Ascending aorta (tissue), 2 donors: Measurements from ENCODE around the gene ATP5F1D. TPM values are rescaled to one million over a fixed set of nuclear protein-coding genes. Genes with fewer than 3 reads are reported as not detected.

Experiments
- DNase-seq, 2 donors: peaks; one replicate each; pipeline ENCODE4 v3.0.0-alpha.2; 2019; ENCODE audit warnings: low spot score in 2 of 2
- H3K27ac ChIP-seq, 2 donors: fragments of 200-600 bp; sonication (generic); one replicate each; pipeline ENCODE4 v1.5.1; 2016 to 2017; ENCODE audit warnings: mild to moderate bottlenecking in 1 of 2
- H3K27me3 ChIP-seq: fragments of 200-600 bp; sonication (generic); one replicate; pipeline ENCODE4 v1.5.1; 2017
- H3K36me3 ChIP-seq, 2 donors: fragments of 200-600 bp; sonication (generic); one replicate each; pipeline ENCODE4 v1.5.1; 2016
- H3K4me1 ChIP-seq, 2 donors: fragments of 200-600 bp; sonication (generic); one replicate each; pipeline ENCODE4 v1.5.1; 2016 to 2017; ENCODE audit warnings: mild to moderate bottlenecking in 1 of 2
- H3K4me3 ChIP-seq, 2 donors: fragments of 200-600 bp; sonication (generic); one replicate each; pipeline ENCODE4 v1.5.1; 2016 to 2017; ENCODE audit warnings: mild to moderate bottlenecking in 1 of 2
- H3K9me3 ChIP-seq, 2 donors: fragments of 200-600 bp; sonication (generic); one replicate each; pipeline ENCODE4 v1.5.1; 2016
- CTCF ChIP-seq, 3 experiments: fragments of 200-600 bp in 2 of 3; fragments of 450-650 bp in 1 of 3; sonication (generic) in 2 of 3; IDR thresholded peaks; one replicate each; pipeline ENCODE4 v1.5.1; 2016 to 2019; ENCODE audit warnings: antibody characterized with exemption in 3 of 3, mild to moderate bottlenecking in 1 of 3, moderate library complexity in 1 of 3
- intact Hi-C: fragments of 100-400 bp; cut with DNase I; formaldehyde crosslinking; loops from one replicate; pipeline ENCODE4 v1.15.1; 2023
- total RNA-seq: library from RNA; depleted of rRNA; stranded (reverse); fragments of >200 nt; gene quantifications from one replicate; pipeline ENCODE4 v1.1.0, GENCODE V29; 2016

The ATP5F1D gene
- total RNA-seq, 1 donor from 2014 or later, result 232 TPM

GRCh38 chr19:1250437-1251260 lies 9.1 kb downstream of the ATP5F1D start:
- H3K9me3 ChIP-seq, result no peaks in the 10 kb centered on the region
- no peak for TF ChIP-seq CTCF (IDR thresholded peaks at IDR 0.05)
- no peaks in the 10 kb centered on the region for H3K27me3 ChIP-seq
- peak overlapping the region; percentile 95 for H3K4me3 ChIP-seq
- peaks cover 26 to 38% of the 10 kb centered on the region in 2 donors for H3K36me3 ChIP-seq
- DNase-seq, result no peak
- peak overlapping the region; percentile 94 to 98 for H3K27ac ChIP-seq
- peaks cover 28 to 45% of the 10 kb centered on the region in 2 donors for H3K4me1 ChIP-seq
- intact Hi-C loops, result no loop called here

GRCh38 chr19:1251330-1252220 lies 10.0 kb downstream of the ATP5F1D start:
- Histone ChIP-seq H3K9me3 (no peaks in the 10 kb centered on the region), H3K27me3 (no peaks in the 10 kb centered on the region), H3K27ac (peak overlapping the region; percentile 94 to 98), H3K36me3 (peaks cover 35 to 47% of the 10 kb centered on the region in 2 donors), H3K4me1 (peaks cover 31 to 39% of the 10 kb centered on the region in 2 donors), H3K4me3 (peak overlapping the region; percentile 95)
- no peak for TF ChIP-seq CTCF (IDR thresholded peaks at IDR 0.05)
- intact Hi-C loops, result no loop called here
- DNase-seq, result no peak

- TF ChIP-seq CTCF (IDR thresholded peaks at IDR 0.05), result no peak
- peaks cover 43 to 54% of the 10 kb centered on the region in 2 donors for H3K36me3 ChIP-seq
- H3K27me3 ChIP-seq, result no peaks in the 10 kb centered on the region
- H3K9me3 ChIP-seq, result no peaks in the 10 kb centered on the region
- H3K4me3 ChIP-seq, result peak overlapping the region; percentile 95
- peak; percentile 87 to 97 for DNase-seq
- peak overlapping the region; percentile 94 to 98 for H3K27ac ChIP-seq
- peaks cover 31 to 38% of the 10 kb centered on the region in 2 donors for H3K4me1 ChIP-seq
- intact Hi-C loops, result no loop called here
Measured at GRCh38 chr19:1252221-1252820, 10.8 kb downstream of the ATP5F1D start.

GRCh38 chr19:1252821-1253513 lies 11.4 kb downstream of the ATP5F1D start:
- Histone ChIP-seq H3K36me3 (peaks cover 49 to 61% of the 10 kb centered on the region in 2 donors), H3K4me1 (peaks cover 28 to 33% of the 10 kb centered on the region in 2 donors)
- DNase-seq, result peak; percentile 90 to 96

More at GRCh38 chr19:1252821-1253513, 11.4 kb downstream of the ATP5F1D start:
- intact Hi-C loops, result loop anchor here (1.0 kb wide), 1 partner anchor 8 kb away; no protein-coding TSS in a partner anchor
- Histone ChIP-seq H3K9me3 (no peaks in the 10 kb centered on the region), H3K4me3 (peak overlapping the region; percentile 95), H3K27me3 (no peaks in the 10 kb centered on the region), H3K27ac (peak overlapping the region; percentile 94 to 98)
- TF ChIP-seq CTCF (IDR thresholded peaks at IDR 0.05), result peak in 2 of 3 experiments; percentile 21 to 36
